ENCODE data around the gene IGSF11. TPM values are rescaled to one million over a fixed set of nuclear protein-coding genes. Genes with fewer than 3 reads are reported as not detected.

The IGSF11 gene
- total RNA-seq, 4 donors from 2014 or later = 0.29 to 1.4 (median 0.75) TPM

GRCh38 chr3:118990823-118991560 lies 43.7 kb downstream of the IGSF11 start:
- WGBS, 2 donors = 65 to 67% methylated on average over 3 of the region's 3 CpGs
- H3K36me3 ChIP-seq = no peaks in the 10 kb centered on the region
- intact Hi-C loops (cut with DNase I) = no loop called here
- no peaks in the 10 kb centered on the region for H3K27me3 ChIP-seq
- H3K4me3 ChIP-seq (replicated peaks in 1 of 3) = no peak overlapping the region
- DNase-seq = no peak
- no peak for TF ChIP-seq POLR2A (IDR thresholded peaks at IDR 0.05)
- no peak for TF ChIP-seq CTCF (IDR thresholded peaks at IDR 0.05)
- H3K9me3 ChIP-seq = no peaks in the 10 kb centered on the region
- no peak overlapping the region for H3K27ac ChIP-seq
- H3K4me1 ChIP-seq = peaks cover 0 to 5% of the 10 kb centered on the region in 2 donors

- Histone ChIP-seq H3K4me3 (replicated peaks in 1 of 3) (no peak overlapping the region), H3K9me3 (no peaks in the 10 kb centered on the region), H3K36me3 (no peaks in the 10 kb centered on the region), H3K4me1 (peaks cover 0 to 5% of the 10 kb centered on the region in 2 donors), H3K27ac (no peak overlapping the region), H3K27me3 (no peaks in the 10 kb centered on the region)
- 39 to 55% methylated on average over 6 of the region's 6 CpGs for WGBS, 2 donors
- no peak for DNase-seq
- intact Hi-C loops (cut with DNase I) = no loop called here
- TF ChIP-seq POLR2A (IDR thresholded peaks at IDR 0.05) (no peak), CTCF (IDR thresholded peaks at IDR 0.05) (no peak)
These were observed 46.2 kb downstream of the IGSF11 start for GRCh38 chr3:118988198-118989130.

- no peaks in the 10 kb centered on the region for H3K27me3 ChIP-seq
- H3K4me1 ChIP-seq = peaks cover 0 to 5% of the 10 kb centered on the region in 2 donors
- WGBS, 2 donors = 4 to 13% methylated on average over 2 of the region's 2 CpGs
- intact Hi-C loops (cut with DNase I) = no loop called here
- H3K9me3 ChIP-seq = no peaks in the 10 kb centered on the region
- no peak overlapping the region for H3K27ac ChIP-seq
- no peaks in the 10 kb centered on the region for H3K36me3 ChIP-seq
- no peak overlapping the region for H3K4me3 ChIP-seq (replicated peaks in 1 of 3)
- peak; percentile 77 to 91 for DNase-seq
- TF ChIP-seq POLR2A (IDR thresholded peaks at IDR 0.05) (no peak), CTCF (IDR thresholded peaks at IDR 0.05) (no peak)
These were observed 47.2 kb downstream of the IGSF11 start for GRCh38 chr3:118987477-118987876.

- WGBS, 2 donors = 86 to 92% methylated on average over 2 of the region's 2 CpGs
- Histone ChIP-seq H3K4me1 (peaks cover 0 to 5% of the 10 kb centered on the region in 2 donors), H3K9me3 (no peaks in the 10 kb centered on the region), H3K27me3 (no peaks in the 10 kb centered on the region), H3K36me3 (no peaks in the 10 kb centered on the region), H3K4me3 (replicated peaks in 1 of 3) (no peak overlapping the region), H3K27ac (no peak overlapping the region)
- intact Hi-C loops (cut with DNase I) = no loop called here
- no peak for DNase-seq
- no peak for TF ChIP-seq POLR2A (IDR thresholded peaks at IDR 0.05)
- TF ChIP-seq CTCF (IDR thresholded peaks at IDR 0.05) = no peak
These were observed 47.9 kb downstream of the IGSF11 start for GRCh38 chr3:118986734-118987133.

- no peak for DNase-seq
- no peak overlapping the region for H3K4me3 ChIP-seq (replicated peaks in 1 of 3)
- H3K9me3 ChIP-seq = no peaks in the 10 kb centered on the region
- no peaks in the 10 kb centered on the region for H3K36me3 ChIP-seq
- WGBS, 2 donors = 81 to 88% methylated on average over 2 of the region's 2 CpGs
- no peak overlapping the region for H3K27ac ChIP-seq
- H3K27me3 ChIP-seq = no peaks in the 10 kb centered on the region
- H3K4me1 ChIP-seq = peaks cover 0 to 5% of the 10 kb centered on the region in 2 donors
- TF ChIP-seq CTCF (IDR thresholded peaks at IDR 0.05) (no peak), POLR2A (IDR thresholded peaks at IDR 0.05) (no peak)
- intact Hi-C loops (cut with DNase I) = no loop called here
These were observed 49.9 kb downstream of the IGSF11 start for GRCh38 chr3:118984699-118985098.
